ENCODE results near the gene RPN1.

- no peak for TF ChIP-seq CTCF (IDR thresholded peaks at IDR 0.05)
- TF ChIP-seq POLR2AphosphoS5 (IDR thresholded peaks at IDR 0.05; ENCODE audit: insufficient read depth in 1 of 2, low read depth in 1 of 2), result no peak
These were observed 25.1 kb downstream of the RPN1 start for GRCh38 chr3:128625409-128625945.

Data from vagina (tissue), 2 donors.